Astrocyte (in vitro differentiated cells and primary cell): ENCODE results near the gene CNTNAP5. TPM values are rescaled to one million over a fixed set of nuclear protein-coding genes. Genes with fewer than 3 reads are reported as not detected.

Experiments
- DNase-seq: peaks from one replicate; pipeline ENCODE4 v3.0.0-alpha.2; 2010; ENCODE audit warnings: low read depth
- FAIRE-seq: peaks from 2 replicates; lab custom pipeline; 2011; peaks lifted over from hg19 to GRCh38; lab: Jason Lieb, UNC
- H2AFZ ChIP-seq: 2 replicates; pipeline ENCODE4 v1.6.0; 2012; ENCODE audit warnings: low read depth, low read length, inconsistent platforms
- H3K27ac ChIP-seq: 2 replicates; pipeline ENCODE4 v1.5.1; 2011; ENCODE audit warnings: low read depth, low read length, inconsistent platforms
- H3K27me3 ChIP-seq: 2 replicates; pipeline ENCODE4 v1.6.0; 2011; ENCODE audit warnings: low read length, inconsistent platforms; ENCODE audit not compliant: insufficient read depth
- H3K36me3 ChIP-seq: 2 replicates; pipeline ENCODE4 v1.5.1; 2011; ENCODE audit warnings: low read length, inconsistent platforms; ENCODE audit not compliant: insufficient read depth
- H3K4me1 ChIP-seq: 2 replicates; pipeline ENCODE4 v1.5.1; 2011; ENCODE audit warnings: low read length, inconsistent platforms; ENCODE audit not compliant: insufficient read depth
- H3K4me2 ChIP-seq: 2 replicates; pipeline ENCODE4 v1.6.0; 2012; ENCODE audit warnings: low read length, inconsistent platforms
- H3K4me3 ChIP-seq: 2 replicates; pipeline ENCODE4 v1.5.1; 2011; ENCODE audit warnings: low read depth, mild to moderate bottlenecking, low read length, inconsistent platforms; ENCODE audit not compliant: insufficient read depth
- H3K79me2 ChIP-seq: 2 replicates; pipeline ENCODE4 v1.6.0; 2012; ENCODE audit warnings: mild to moderate bottlenecking, low read length, inconsistent platforms; ENCODE audit not compliant: insufficient read depth
- H3K9ac ChIP-seq: 2 replicates; pipeline ENCODE4 v1.6.0; 2012; ENCODE audit warnings: mild to moderate bottlenecking, low read length, inconsistent platforms
- H3K9me3 ChIP-seq: 2 replicates; pipeline ENCODE4 v1.5.1; 2012; ENCODE audit warnings: low read depth, mild to moderate bottlenecking, low read length, inconsistent platforms; ENCODE audit not compliant: insufficient read depth
- H4K20me1 ChIP-seq: 2 replicates; pipeline ENCODE4 v1.6.0; 2012; ENCODE audit warnings: low read length, inconsistent platforms; ENCODE audit not compliant: insufficient read depth
- H3K27ac Mint-ChIP-seq: one replicate; pipeline ENCODE4 v1.8.0; 2021; ENCODE audit warnings: mild to moderate bottlenecking, mixed read lengths; ENCODE audit not compliant: unreplicated experiment
- H3K27me3 Mint-ChIP-seq: one replicate; pipeline ENCODE4 v1.8.0; 2021; ENCODE audit warnings: low read depth, mixed read lengths; ENCODE audit not compliant: unreplicated experiment
- H3K36me3 Mint-ChIP-seq: one replicate; pipeline ENCODE4 v1.8.0; 2021; ENCODE audit warnings: low read depth, mixed read lengths; ENCODE audit not compliant: unreplicated experiment
- H3K4me1 Mint-ChIP-seq: one replicate; pipeline ENCODE4 v1.8.0; 2021; ENCODE audit warnings: low read depth, mixed read lengths; ENCODE audit not compliant: unreplicated experiment
- H3K4me3 Mint-ChIP-seq: one replicate; pipeline ENCODE4 v1.8.0; 2021; ENCODE audit warnings: mild to moderate bottlenecking, moderate library complexity, mixed read lengths; ENCODE audit not compliant: unreplicated experiment
- H3K9me3 Mint-ChIP-seq: one replicate; pipeline ENCODE4 v1.8.0; 2021; ENCODE audit warnings: mild to moderate bottlenecking, mixed read lengths; ENCODE audit not compliant: unreplicated experiment
- EZH2 ChIP-seq: IDR thresholded peaks from 2 replicates; pipeline ENCODE4 v1.6.1; 2012; ENCODE audit warnings: mild to moderate bottlenecking, low read length, inconsistent platforms; ENCODE audit not compliant: insufficient read depth
- total RNA-seq: library from RNA; stranded (reverse); gene quantifications from 2 replicates; pipeline ENCODE4 v1.2.1, GENCODE V29; 2021
- TF ChIP-seq, protein P1 (sequence below): IDR thresholded peaks from 2 replicates; pipeline ENCODE4 v1.5.1; 2011; ENCODE audit warnings: low read depth, mild to moderate bottlenecking, inconsistent platforms, low read length, moderate library complexity; ENCODE audit not compliant: insufficient read depth

CNTNAP5 gene
- total RNA-seq, 1 donor from 2014 or later, result 0.30 TPM

DNA sequence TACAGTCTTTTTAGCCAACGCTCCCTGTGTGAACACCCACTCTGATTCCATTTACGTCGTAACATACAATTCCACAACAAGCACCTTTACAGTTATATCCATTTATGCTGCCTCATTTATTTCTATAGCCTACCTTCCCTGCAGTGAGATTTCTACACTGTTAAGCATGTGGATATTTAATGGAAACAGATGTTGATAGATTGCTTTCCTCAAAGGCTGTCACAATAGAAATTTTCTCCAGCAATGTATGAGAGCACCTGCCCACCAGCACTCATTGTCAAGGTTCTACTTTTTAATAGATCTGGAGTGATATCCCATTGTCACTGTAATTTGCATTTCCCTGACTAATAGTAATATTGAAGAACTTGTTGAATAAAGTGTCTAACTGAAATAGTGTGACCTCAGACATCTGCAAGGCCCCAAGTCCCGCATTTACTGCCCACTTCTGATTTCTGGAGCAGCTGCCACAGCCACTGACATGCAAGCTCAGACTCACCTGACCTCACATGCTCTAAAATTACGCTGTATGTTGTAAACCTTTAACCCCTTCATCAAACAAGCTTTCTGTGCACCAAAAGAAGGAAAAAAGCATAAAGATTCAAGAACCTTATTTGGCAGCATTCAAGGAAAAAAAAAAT is 295.1 kb downstream of the CNTNAP5 start:
- H3K9ac ChIP-seq, result no peak overlapping the region
- TF ChIP-seq, protein P1, sequence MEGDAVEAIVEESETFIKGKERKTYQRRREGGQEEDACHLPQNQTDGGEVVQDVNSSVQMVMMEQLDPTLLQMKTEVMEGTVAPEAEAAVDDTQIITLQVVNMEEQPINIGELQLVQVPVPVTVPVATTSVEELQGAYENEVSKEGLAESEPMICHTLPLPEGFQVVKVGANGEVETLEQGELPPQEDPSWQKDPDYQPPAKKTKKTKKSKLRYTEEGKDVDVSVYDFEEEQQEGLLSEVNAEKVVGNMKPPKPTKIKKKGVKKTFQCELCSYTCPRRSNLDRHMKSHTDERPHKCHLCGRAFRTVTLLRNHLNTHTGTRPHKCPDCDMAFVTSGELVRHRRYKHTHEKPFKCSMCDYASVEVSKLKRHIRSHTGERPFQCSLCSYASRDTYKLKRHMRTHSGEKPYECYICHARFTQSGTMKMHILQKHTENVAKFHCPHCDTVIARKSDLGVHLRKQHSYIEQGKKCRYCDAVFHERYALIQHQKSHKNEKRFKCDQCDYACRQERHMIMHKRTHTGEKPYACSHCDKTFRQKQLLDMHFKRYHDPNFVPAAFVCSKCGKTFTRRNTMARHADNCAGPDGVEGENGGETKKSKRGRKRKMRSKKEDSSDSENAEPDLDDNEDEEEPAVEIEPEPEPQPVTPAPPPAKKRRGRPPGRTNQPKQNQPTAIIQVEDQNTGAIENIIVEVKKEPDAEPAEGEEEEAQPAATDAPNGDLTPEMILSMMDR, result no peak
- no peak for TF ChIP-seq EZH2
- Mint-ChIP-seq H3K27ac (no peak overlapping the region), H3K4me3 (no peak overlapping the region), H3K9me3 (no peaks in the 10 kb centered on the region), H3K36me3 (no peaks in the 10 kb centered on the region), H3K27me3 (no peaks in the 10 kb centered on the region), H3K4me1 (no peaks in the 10 kb centered on the region)
- no peak overlapping the region for H2AFZ ChIP-seq
- H3K27me3 ChIP-seq, result no peaks in the 10 kb centered on the region
- no peaks in the 10 kb centered on the region for H3K4me1 ChIP-seq
- H3K4me3 ChIP-seq, result no peak overlapping the region
- DNase-seq (no peak), FAIRE-seq (no peak)
- H3K27ac ChIP-seq, result no peak overlapping the region
- H3K4me2 ChIP-seq, result no peak overlapping the region
- H3K9me3 ChIP-seq, result peaks cover 3% of the 10 kb centered on the region
- H4K20me1 ChIP-seq, result no peaks in the 10 kb centered on the region
- no peaks in the 10 kb centered on the region for H3K36me3 ChIP-seq
- no peaks in the 10 kb centered on the region for H3K79me2 ChIP-seq

DNA sequence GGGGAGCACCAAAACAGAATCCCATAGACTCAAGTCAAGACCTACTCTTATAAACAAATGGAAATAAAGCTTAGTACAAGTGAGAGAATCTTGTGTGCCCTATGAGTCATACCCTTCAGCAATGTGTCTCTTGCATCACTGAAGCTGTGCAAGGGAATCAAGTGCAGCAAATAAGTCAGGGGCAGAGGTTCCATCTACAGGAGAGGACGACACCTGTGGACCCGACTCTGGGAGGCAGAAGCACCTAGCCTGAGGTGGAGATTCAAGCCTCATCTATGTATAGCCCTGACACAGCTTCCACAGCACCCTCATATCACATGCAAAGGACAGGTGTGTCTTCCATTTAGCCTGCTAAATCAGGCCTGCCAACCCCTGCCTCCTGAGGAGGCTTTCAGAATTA is 298.2 kb downstream of the CNTNAP5 start:
- TF ChIP-seq, protein P1, result no peak
- TF ChIP-seq EZH2, result no peak
- H3K27me3 Mint-ChIP-seq, result no peaks in the 10 kb centered on the region

DNA sequence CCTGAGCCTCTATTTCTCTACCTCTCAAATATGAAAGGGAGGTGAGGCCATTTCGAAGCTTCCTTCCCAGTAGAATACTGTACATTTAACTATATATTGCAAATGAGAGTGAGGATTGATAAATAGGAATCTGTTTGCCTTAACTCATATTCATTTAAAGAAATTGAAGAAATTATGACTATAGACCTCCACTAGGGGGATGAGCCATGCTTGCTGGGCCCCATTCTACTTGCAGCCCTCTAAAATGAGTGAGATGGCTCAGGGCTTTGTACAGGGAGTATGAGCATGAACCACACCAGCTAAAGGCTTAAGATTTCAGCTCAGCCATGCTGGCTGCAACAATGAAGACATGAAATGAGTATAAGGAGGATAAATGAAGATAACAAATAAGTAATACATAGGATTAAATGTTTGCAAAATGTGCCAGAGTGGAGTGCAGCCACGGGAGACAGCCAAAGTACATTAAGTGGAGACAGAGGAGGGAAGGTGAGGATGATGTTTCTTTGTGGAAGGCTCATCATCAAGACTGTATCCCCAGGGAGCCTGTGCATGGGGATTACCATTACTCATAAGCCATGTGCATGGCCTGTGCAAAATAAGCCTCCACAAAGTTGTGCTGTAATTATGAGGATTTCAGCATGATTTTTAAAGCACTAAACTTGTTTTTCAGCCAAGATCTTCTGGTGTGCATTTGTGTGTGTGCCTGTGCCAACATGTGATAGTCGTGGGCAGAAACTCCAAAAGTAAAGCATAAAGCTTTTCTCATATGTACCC is 300.8 kb downstream of the CNTNAP5 start:
- no peak overlapping the region for H3K9ac ChIP-seq
- no peaks in the 10 kb centered on the region for H3K36me3 ChIP-seq
- no peaks in the 10 kb centered on the region for H3K27me3 ChIP-seq
- FAIRE-seq, result no peak
- no peaks in the 10 kb centered on the region for H3K79me2 ChIP-seq
- Mint-ChIP-seq H3K9me3 (peaks cover 2% of the 10 kb centered on the region), H3K4me1 (no peaks in the 10 kb centered on the region), H3K36me3 (no peaks in the 10 kb centered on the region), H3K27ac (no peak overlapping the region), H3K4me3 (no peak overlapping the region), H3K27me3 (no peaks in the 10 kb centered on the region)
- no peaks in the 10 kb centered on the region for H4K20me1 ChIP-seq
- no peaks in the 10 kb centered on the region for H3K9me3 ChIP-seq
- H3K27ac ChIP-seq, result no peak overlapping the region
- H2AFZ ChIP-seq, result no peak overlapping the region
- H3K4me2 ChIP-seq, result no peak overlapping the region
- TF ChIP-seq EZH2, result no peak
- TF ChIP-seq, protein P1, result no peak
- H3K4me1 ChIP-seq, result no peaks in the 10 kb centered on the region
- no peak for DNase-seq
- no peak overlapping the region for H3K4me3 ChIP-seq

More for the DNA sequence above, 298.2 kb downstream of the CNTNAP5 start:
- Mint-ChIP-seq H3K9me3 (no peaks in the 10 kb centered on the region), H3K4me1 (no peaks in the 10 kb centered on the region), H3K27ac (peak overlapping the region; percentile 23), H3K4me3 (no peak overlapping the region), H3K36me3 (no peaks in the 10 kb centered on the region)
- no peak overlapping the region for H3K4me2 ChIP-seq
- H4K20me1 ChIP-seq, result no peaks in the 10 kb centered on the region
- H3K79me2 ChIP-seq, result no peaks in the 10 kb centered on the region
- H3K4me3 ChIP-seq, result no peak overlapping the region
- no peak overlapping the region for H2AFZ ChIP-seq
- H3K27me3 ChIP-seq, result no peaks in the 10 kb centered on the region
- DNase-seq (no peak), FAIRE-seq (no peak)
- H3K9ac ChIP-seq, result no peak overlapping the region
- no peak overlapping the region for H3K27ac ChIP-seq
- H3K9me3 ChIP-seq, result no peaks in the 10 kb centered on the region
- H3K4me1 ChIP-seq, result no peaks in the 10 kb centered on the region
- no peaks in the 10 kb centered on the region for H3K36me3 ChIP-seq
